GM10847 (cell line): Measurements from ENCODE around the gene ATP8B4.

Experiments used
- POLR2A ChIP-seq: IDR thresholded peaks from 2 replicates; pipeline ENCODE4 v1.6.1; 2011; ENCODE audit not compliant: insufficient read length; ENCODE audit errors: extremely low read depth

ATP8B4 gene

GRCh38 chr15:49888734-49889133 is 230.3 kb downstream of the ATP8B4 start:
- TF ChIP-seq POLR2A, result no peak

DNA sequence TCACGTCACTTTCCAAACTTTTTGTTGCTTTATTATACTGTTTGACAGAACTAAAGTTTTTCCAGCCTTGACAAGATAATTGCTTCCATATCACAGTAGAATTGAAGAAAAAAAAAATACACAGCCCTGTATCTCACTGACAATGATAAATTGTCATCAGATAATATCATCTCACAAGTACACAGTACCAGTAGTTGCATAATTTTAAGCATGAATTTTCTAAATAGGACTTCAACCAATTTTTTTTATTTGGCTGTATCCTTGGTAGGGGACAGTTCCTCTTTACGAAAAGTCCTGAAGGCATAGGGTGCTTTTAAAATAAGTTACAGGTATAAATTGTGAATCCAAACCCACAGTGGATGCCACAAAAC is 230.7 kb downstream of the ATP8B4 start:
- TF ChIP-seq POLR2A, result no peak

- no peak for TF ChIP-seq POLR2A
Measured at GRCh38 chr15:49887659-49888322, 231.2 kb downstream of the ATP8B4 start.

DNA sequence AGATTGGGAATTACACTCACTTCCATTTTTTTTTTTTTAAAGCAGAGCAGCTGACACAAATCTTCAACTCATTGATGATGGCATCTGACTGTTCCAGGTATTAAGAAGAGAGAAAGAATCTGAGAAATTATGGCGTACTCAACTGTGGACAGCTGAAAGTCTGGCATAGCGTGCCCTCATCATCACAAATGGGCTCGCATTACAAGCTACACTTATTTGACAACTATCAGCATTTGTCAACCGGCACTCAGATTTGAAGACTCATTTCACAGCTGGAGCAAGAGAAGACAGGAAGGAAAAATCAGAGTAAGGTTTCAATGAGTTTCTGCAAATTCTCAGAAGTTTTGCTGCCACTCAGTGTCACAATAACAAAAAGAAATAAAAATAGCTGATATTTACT is 235.9 kb downstream of the ATP8B4 start:
- TF ChIP-seq POLR2A, result no peak

DNA sequence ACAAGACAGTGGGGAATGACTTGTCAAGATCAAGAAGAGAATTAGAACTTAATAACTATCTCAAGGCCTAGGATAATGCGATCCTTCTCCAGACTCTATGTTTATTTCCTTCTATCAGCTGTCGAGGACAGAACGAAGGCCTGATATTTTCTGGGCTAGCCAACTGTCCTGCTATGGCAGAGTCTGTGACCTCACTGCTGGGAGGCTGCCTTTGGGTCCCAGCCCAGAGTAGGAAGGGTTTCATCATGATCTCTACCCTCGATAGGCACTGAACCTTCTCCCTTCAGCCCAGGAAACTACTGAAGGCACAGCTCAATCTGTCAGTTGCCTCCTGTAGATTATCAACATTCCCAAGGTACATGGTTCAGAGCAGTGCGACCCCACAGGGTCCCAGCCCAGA is 237.2 kb downstream of the ATP8B4 start:
- TF ChIP-seq POLR2A, result no peak

DNA sequence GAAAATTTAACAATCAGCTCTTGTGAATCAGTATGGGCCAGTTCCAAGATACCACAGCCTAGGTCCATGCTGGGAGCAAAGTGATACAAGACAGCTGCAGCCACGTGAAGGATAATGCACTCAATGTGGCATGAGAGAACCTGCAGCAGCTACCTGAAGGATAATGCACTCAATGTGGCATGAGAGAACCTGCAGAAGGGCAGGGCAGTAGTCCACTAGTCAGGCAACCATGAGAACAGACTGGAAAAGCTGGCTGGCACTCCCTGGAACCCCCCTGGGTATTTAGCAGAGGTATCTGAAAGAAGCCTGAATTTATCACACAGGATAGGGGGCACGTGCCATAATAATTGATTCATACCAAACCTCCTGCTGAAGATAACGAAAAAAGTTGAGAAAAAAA is 237.6 kb downstream of the ATP8B4 start:
- no peak for TF ChIP-seq POLR2A

DNA sequence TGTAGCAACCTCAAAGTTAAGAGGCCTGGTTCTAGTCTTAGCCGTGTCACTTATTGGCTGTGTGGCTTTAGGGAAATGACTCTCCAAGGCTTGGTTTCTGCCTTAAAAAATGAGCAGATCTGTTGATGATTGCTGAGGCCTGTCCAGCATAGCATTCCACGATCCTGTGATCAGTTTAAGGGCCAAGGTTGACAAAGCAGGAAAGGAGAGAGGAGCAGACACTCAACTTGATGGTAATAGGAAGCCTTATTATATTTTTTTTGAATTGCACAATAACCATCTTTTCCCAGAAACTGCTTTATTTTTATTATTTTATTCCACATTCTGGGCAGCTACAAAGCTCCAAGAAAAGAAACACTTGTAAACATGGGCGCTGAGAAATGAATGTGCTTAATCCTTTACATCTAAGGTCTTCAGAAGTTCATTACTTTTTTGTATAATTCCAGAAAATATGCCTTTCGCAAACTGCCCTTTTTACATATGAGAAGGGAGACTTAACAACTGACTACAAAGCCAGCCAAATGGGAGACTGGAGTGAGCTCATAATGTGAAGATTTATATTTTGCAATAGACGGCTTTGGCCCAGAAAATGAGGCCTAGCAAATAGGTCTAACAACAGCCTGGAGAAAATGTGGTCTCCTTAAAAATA is 241.0 kb downstream of the ATP8B4 start:
- no peak for TF ChIP-seq POLR2A

DNA sequence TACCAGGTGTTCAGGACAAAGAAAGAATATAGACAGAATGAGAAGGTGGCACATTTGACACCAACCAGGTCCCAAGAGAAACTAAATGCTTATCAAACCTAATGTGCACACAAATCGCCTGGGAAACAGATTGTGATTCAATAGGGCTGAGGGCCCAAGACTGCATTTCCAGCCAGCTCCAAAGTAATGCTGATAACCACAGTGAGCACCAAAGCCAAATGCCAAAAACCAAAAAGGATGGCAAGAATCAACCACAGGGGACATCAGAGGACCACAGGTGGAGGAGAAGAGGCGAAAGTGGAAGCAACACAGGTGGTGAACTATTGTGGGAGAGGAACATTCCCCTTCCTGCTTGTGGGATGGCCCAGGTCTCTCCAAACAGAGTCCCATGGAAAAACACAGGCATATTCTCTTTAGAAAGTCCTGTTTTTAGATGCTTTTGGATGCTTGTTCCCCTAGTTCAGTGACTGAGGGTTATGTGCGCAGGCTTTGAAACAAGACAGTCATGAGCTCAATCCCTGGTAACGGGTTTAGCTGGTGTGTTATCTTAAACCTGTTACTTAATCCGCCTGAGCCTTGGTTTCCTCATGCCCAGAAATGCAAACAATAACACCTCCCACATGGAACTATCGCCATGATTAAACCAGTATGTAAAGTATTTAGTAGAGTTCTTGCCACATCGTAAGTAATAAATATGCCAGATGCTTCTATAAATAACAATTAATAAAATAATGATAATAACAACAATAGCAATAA is 241.7 kb downstream of the ATP8B4 start:
- no peak for TF ChIP-seq POLR2A

DNA sequence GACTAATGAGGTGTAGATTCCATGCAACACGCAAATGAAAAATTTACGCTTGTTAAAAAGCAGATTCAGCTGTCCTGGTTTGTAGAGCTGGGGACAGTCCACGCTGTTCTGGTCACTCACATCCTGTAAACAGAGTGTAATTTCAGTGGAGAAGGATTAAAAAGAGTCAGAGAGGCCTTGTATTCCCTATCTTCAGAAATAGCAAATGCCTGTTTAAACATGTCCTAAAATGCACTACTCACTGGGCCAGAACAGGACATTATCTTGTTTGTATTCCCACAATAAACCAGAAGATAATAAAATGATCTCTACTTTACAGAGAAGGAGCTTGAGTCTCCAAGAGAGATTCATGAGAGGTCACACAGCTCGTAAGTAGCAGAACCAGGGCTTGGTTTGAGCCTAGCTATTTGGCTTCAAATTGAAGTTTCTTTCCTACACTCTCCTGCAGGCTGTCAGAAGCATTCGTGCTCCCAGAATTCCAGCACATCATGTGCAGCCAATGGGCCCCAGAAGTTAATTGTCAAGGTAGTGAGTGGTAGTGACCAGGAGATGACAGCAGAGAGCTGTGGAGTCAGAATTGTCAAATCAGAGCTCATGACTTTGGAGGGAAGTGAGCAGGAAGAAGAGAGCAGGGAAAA is 242.5 kb downstream of the ATP8B4 start:
- no peak for TF ChIP-seq POLR2A

DNA sequence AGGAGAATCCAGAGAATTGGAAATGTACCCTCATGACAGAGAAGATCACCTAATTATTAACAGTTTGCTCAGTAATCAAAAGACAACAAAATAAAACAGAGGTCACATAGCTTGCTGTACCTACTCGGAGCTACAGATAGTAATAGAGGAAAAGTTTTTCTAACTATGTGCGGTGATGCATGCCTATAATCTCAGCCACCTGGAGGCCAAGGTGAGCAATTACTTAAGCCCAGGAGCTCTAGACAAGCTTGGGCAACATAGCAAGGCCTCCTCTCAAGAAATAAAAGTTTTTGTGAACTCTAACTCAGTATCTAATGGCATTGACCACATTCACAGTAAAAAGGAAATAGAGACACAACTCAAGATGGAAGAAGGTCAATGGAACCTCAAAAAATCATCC is 243.6 kb downstream of the ATP8B4 start:
- TF ChIP-seq POLR2A, result no peak

DNA sequence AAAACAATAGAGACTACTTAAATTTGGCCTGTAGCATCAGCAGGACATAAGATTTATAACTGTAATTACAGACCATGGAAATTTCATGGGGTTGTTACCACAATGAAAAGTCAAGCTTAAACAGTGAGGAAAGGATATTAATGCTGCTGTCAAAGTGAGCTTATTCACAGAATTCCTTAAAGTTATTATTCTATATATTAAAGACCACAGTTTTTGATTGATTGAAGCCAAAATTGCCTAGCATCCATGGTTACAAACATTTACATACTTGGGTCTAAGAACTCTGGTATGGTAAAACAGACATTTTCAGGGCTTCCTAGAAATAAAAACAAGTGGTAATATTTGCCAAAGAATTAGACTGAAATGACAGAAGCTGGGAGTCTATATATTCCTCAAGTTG is 248.6 kb downstream of the ATP8B4 start:
- TF ChIP-seq POLR2A, result no peak

DNA sequence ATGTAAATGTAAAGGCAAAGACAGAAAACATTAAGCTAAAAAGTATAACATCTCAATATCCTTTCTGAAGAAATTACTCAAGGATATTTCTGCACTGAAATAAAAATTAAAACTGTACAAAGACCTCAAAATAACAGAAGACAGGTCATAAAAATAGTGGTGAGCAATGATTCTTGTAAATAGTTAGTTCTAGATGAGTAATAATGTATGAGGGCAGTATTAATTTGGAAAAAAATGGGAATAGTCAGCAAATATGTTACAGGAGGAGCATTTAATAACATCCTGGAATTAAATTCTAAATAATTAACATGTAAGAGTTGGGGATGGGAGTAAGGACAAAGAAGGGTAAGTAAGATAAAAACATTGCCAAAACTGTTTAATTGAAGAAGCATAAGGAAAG is 250.7 kb downstream of the ATP8B4 start:
- no peak for TF ChIP-seq POLR2A

- TF ChIP-seq POLR2A, result no peak
Measured at GRCh38 chr15:49865925-49866757, 252.9 kb downstream of the ATP8B4 start.

GRCh38 chr15:49864251-49864650 is 254.8 kb downstream of the ATP8B4 start:
- TF ChIP-seq POLR2A, result no peak
